Liver (tissue), 9 donors: ENCODE data around the gene HLA-C. TPM values are rescaled to one million over a fixed set of nuclear protein-coding genes. Genes with fewer than 3 reads are reported as not detected.
"Not testable (repeated sequence)": the region's sequence is repeated elsewhere in the genome, so short reads cannot be mapped to it uniquely, and the experiment has no call there.

Source experiments
- DNase-seq: peaks from one replicate; pipeline ENCODE4 v3.0.0-alpha.2; 2017; ENCODE audit warnings: low spot score
- H3K27ac ChIP-seq, 2 donors: one replicate each; pipeline ENCODE4 v1.7.0; 2013; ENCODE audit warnings: inconsistent platforms in 2 of 2, low read length in 2 of 2, control low read depth in 1 of 2, low read depth in 1 of 2, mild to moderate bottlenecking in 1 of 2
- H3K27me3 ChIP-seq, 4 donors: one replicate each; pipeline versions ENCODE4 v1.6.1 to v1.7.0; 2013; ENCODE audit warnings: low read length in 3 of 4, inconsistent platforms in 1 of 4, mild to moderate bottlenecking in 1 of 4, moderate library complexity in 1 of 4; ENCODE audit not compliant: control insufficient read depth in 4 of 4, insufficient read depth in 4 of 4
- H3K36me3 ChIP-seq, 4 donors: one replicate each; pipeline versions ENCODE4 v1.6.1 to v1.7.0; 2013; ENCODE audit warnings: low read length in 3 of 4, mild to moderate bottlenecking in 3 of 4, low read depth in 1 of 4, moderate library complexity in 1 of 4; ENCODE audit not compliant: control insufficient read depth in 4 of 4, insufficient read depth in 3 of 4
- H3K4me1 ChIP-seq, 4 donors: one replicate each; pipeline versions ENCODE4 v1.6.1 to v1.7.0; 2013; ENCODE audit warnings: low read length in 3 of 4, mild to moderate bottlenecking in 3 of 4, moderate library complexity in 1 of 4; ENCODE audit not compliant: control insufficient read depth in 4 of 4, insufficient read depth in 4 of 4
- H3K4me3 ChIP-seq, 3 donors: one replicate each; pipeline versions ENCODE4 v1.6.1 to v1.7.0; 2013; ENCODE audit warnings: low read length in 3 of 3, control low read depth in 1 of 3, low read depth in 1 of 3, mild to moderate bottlenecking in 1 of 3
- H3K9ac ChIP-seq, 2 donors: one replicate each; pipeline ENCODE4 v1.7.0; 2013; ENCODE audit warnings: low read length in 2 of 2, mild to moderate bottlenecking in 2 of 2, moderate library complexity in 2 of 2, control low read depth in 1 of 2, low read depth in 1 of 2
- H3K9me3 ChIP-seq, 4 donors: one replicate each; pipeline versions ENCODE4 v1.6.1 to v1.7.0; 2013; ENCODE audit warnings: low read length in 3 of 4; ENCODE audit not compliant: control insufficient read depth in 4 of 4
- ATF3 ChIP-seq: IDR thresholded peaks from 2 replicates; pipeline ENCODE4 v1.6.1; 2016; ENCODE audit warnings: antibody characterized with exemption
- CTCF ChIP-seq: fragments of 150-350 bp; IDR thresholded peaks from 2 replicates; pipeline ENCODE4 v1.5.1; 2017; ENCODE audit warnings: improper control_type of control experiment, low read depth, low read length; ENCODE audit not compliant: missing input control
- EGR1 ChIP-seq, 2 donors: IDR thresholded peaks; 2 replicates each; pipeline ENCODE4 v1.6.1; 2016 to 2018; ENCODE audit warnings: antibody characterized with exemption in 2 of 2, low read depth in 2 of 2
- FOXA1 ChIP-seq: IDR thresholded peaks from 2 replicates; pipeline ENCODE4 v1.6.1; 2016; ENCODE audit warnings: antibody characterized with exemption
- FOXA2 ChIP-seq: IDR thresholded peaks from 2 replicates; pipeline ENCODE4 v1.6.1; 2016; ENCODE audit warnings: antibody characterized with exemption
- GABPA ChIP-seq, 2 donors: IDR thresholded peaks in 1 of 2; conservative IDR thresholded peaks in 1 of 2; 2 replicates each; pipeline ENCODE4 v1.6.1; 2016; ENCODE audit warnings: antibody characterized with exemption in 2 of 2, mild to moderate bottlenecking in 1 of 2, moderate library complexity in 1 of 2
- HNF4A ChIP-seq, 2 donors: conservative IDR thresholded peaks; 2 replicates each; pipeline ENCODE4 v1.6.1; 2016; ENCODE audit warnings: antibody characterized with exemption in 2 of 2, mild to moderate bottlenecking in 2 of 2
- HNF4G ChIP-seq: IDR thresholded peaks from 2 replicates; pipeline ENCODE4 v1.6.1; 2016; ENCODE audit warnings: antibody characterized with exemption
- MAX ChIP-seq: IDR thresholded peaks from 2 replicates; pipeline ENCODE4 v1.6.1; 2016; ENCODE audit warnings: antibody characterized with exemption
- NR2F2 ChIP-seq: IDR thresholded peaks from 2 replicates; pipeline ENCODE4 v1.6.1; 2016; ENCODE audit warnings: antibody characterized with exemption
- RAD21 ChIP-seq, 2 donors: IDR thresholded peaks; 2 replicates each; pipeline ENCODE4 v1.6.1; 2016; ENCODE audit warnings: antibody characterized with exemption in 2 of 2, mild to moderate bottlenecking in 2 of 2
- REST ChIP-seq: IDR thresholded peaks from 2 replicates; pipeline ENCODE4 v1.6.1; 2016; ENCODE audit warnings: antibody characterized with exemption, mild to moderate bottlenecking
- RXRA ChIP-seq, 2 donors: IDR thresholded peaks; 2 replicates each; pipeline ENCODE4 v1.6.1; 2017 to 2018; ENCODE audit warnings: antibody characterized with exemption in 2 of 2, mild to moderate bottlenecking in 1 of 2
- SP1 ChIP-seq: IDR thresholded peaks from 2 replicates; pipeline ENCODE4 v1.6.1; 2018; ENCODE audit warnings: antibody characterized with exemption, mild to moderate bottlenecking
- YY1 ChIP-seq: IDR thresholded peaks from 2 replicates; pipeline ENCODE4 v1.6.1; 2016; ENCODE audit warnings: antibody characterized with exemption, mild to moderate bottlenecking
- ZBTB33 ChIP-seq: IDR thresholded peaks from 2 replicates; pipeline ENCODE4 v1.6.1; 2016; ENCODE audit warnings: antibody characterized with exemption
- WGBS: extraction: QIAGEN DNeasy Blood & Tissue Kit; methylation state at CpG from one replicate; pipeline ENCODE4 v1.1.7; 2013; 5-methylcytosine and 5-hydroxymethylcytosine counted together
- polyA plus RNA-seq, 2 donors: library from polyadenylated mRNA; stranded (reverse) in 1 of 2; unstranded in 1 of 2; fragments of 200-250 nt in 1 of 2; fragments of >200 nt in 1 of 2; fragmentation: Nextera tagmentation in 1 of 2; extraction: Ambion mirVana in 1 of 2; gene quantifications; one replicate each; pipeline versions ENCODE4 v1.2.1 to v1.2.3, GENCODE V29; 2013 to 2015
- total RNA-seq, 2 donors: library from RNA; depleted of rRNA; stranded (reverse); fragments of >200 nt; gene quantifications; one replicate each; pipeline ENCODE4 v1.2.3, GENCODE V29; 2014
- donor health status: healthy.
- donor health status: healthy.
- donor health status: healthy.
- donor health status: healthy.
- donor health status: healthy.

Gene HLA-C
- total and polyA plus RNA-seq, 4 donors = 232 to 317 (median 270) TPM

GRCh38 chr6:31266567-31267360, 5.1 kb downstream of the HLA-C start (continued):
- no peak for TF ChIP-seq ZBTB33
- no peak for TF ChIP-seq EGR1 (IDR thresholded peaks at IDR 0.05; ENCODE audit: low read depth in 2 of 2)
- no peak for TF ChIP-seq FOXA2

- Histone ChIP-seq H3K27ac (no peak overlapping the region), H3K27me3 (no peaks in the 10 kb centered on the region), H3K4me3 (no peak overlapping the region), H3K36me3 (peaks cover 2 to 11% (median 4%) of the 10 kb centered on the region in 4 donors), H3K4me1 (peaks cover 0 to 8% (median 3%) of the 10 kb centered on the region in 4 donors), H3K9me3 (no peaks in the 10 kb centered on the region), H3K9ac (no peak overlapping the region)
- WGBS = 49% methylated on average over 2 of the region's 2 CpGs
- DNase-seq = no peak
- no peak for TF ChIP-seq HNF4A (conservative IDR thresholded peaks at IDR 0.05)
- TF ChIP-seq REST = no peak
- no peak for TF ChIP-seq NR2F2
- no peak for TF ChIP-seq ATF3
- no peak for TF ChIP-seq SP1
- TF ChIP-seq GABPA (IDR thresholded peaks at IDR 0.05 in 1 of 2, conservative IDR thresholded peaks at IDR 0.05 in 1 of 2) = no peak
- TF ChIP-seq ZBTB33 = no peak
- no peak for TF ChIP-seq YY1
- TF ChIP-seq HNF4G = no peak
- TF ChIP-seq MAX = no peak
- TF ChIP-seq EGR1 (IDR thresholded peaks at IDR 0.05; ENCODE audit: low read depth in 2 of 2) = no peak
- no peak for TF ChIP-seq CTCF
- TF ChIP-seq RXRA (IDR thresholded peaks at IDR 0.05) = no peak
- no peak for TF ChIP-seq FOXA2
- no peak for TF ChIP-seq RAD21 (IDR thresholded peaks at IDR 0.05)
- TF ChIP-seq FOXA1 = no peak
Observed at GRCh38 chr6:31265926-31266325, 6.0 kb downstream of the HLA-C start.

- H3K9me3 ChIP-seq, H3K27ac ChIP-seq, H3K4me1 ChIP-seq, H3K36me3 ChIP-seq, H3K27me3 ChIP-seq, H3K4me3 ChIP-seq, H3K9ac ChIP-seq, DNase-seq: not testable (repeated sequence)
- WGBS = 62% methylated on average over 5 of the region's 5 CpGs
Observed at GRCh38 chr6:31263346-31263933, 8.5 kb downstream of the HLA-C start.

- H3K9me3 ChIP-seq, H3K9ac ChIP-seq, H3K27me3 ChIP-seq, H3K36me3 ChIP-seq, DNase-seq, H3K4me3 ChIP-seq, H3K4me1 ChIP-seq, H3K27ac ChIP-seq: not testable (repeated sequence)
- WGBS = 44% methylated on average over 3 of the region's 3 CpGs
Observed at GRCh38 chr6:31259995-31260394, 11.9 kb downstream of the HLA-C start.
